ENCODE data around the gene EPHX1. TPM values are rescaled to one million over a fixed set of nuclear protein-coding genes. Genes with fewer than 3 reads are reported as not detected.
A peak's percentile ranks its signal among the peaks of the same experiment; 100 is the strongest.
"Not testable (repeated sequence)": the region's sequence is repeated elsewhere in the genome, so short reads cannot be mapped to it uniquely, and the experiment has no call there.

Gene EPHX1
- total RNA-seq, result 78.6 TPM
- polyA plus RNA-seq (ENCODE audit: insufficient read depth, low read depth, low replicate concordance), result 178 TPM
- long read RNA-seq, donor 1, transcript EPHX1-201 (9 exons, 1,660 nt), result major isoform, 12 of 18 reads
- long read RNA-seq, donor 1, partial matches to known transcripts, result 0 of 18 reads
- long read RNA-seq, donor 1, other reads (novel, unspliced or antisense), result 0 of 18 reads
- long read RNA-seq, donor 2, transcript EPHX1-203 (4 exons, 567 nt), result minor isoform, 5 of 25 reads
- long read RNA-seq, donor 2, transcript EPHX1-201 (9 exons, 1,660 nt), result major isoform, 13 of 25 reads
- long read RNA-seq, donor 2, partial matches to known transcripts, result 7 of 25 reads
- long read RNA-seq, donor 2, other reads (novel, unspliced or antisense), result 0 of 25 reads
- long read RNA-seq, donor 3, transcript EPHX1-201 (9 exons, 1,660 nt), result major isoform, 27 of 72 reads
- long read RNA-seq, donor 3, partial matches to known transcripts, result 41 of 72 reads
- long read RNA-seq, donor 3, other reads (novel, unspliced or antisense), result 0 of 72 reads
- long read RNA-seq, donor 4, transcript EPHX1-201 (9 exons, 1,660 nt), result major isoform, 14 of 29 reads
- long read RNA-seq, donor 4, partial matches to known transcripts, result 11 of 29 reads
- long read RNA-seq, donor 4, other reads (novel, unspliced or antisense), result 0 of 29 reads
- long read RNA-seq, donor 5, partial matches to known transcripts, result 0 of 1 reads
- long read RNA-seq, donor 5, other reads (novel, unspliced or antisense), result 0 of 1 reads
- long read RNA-seq, donor 6, transcript EPHX1-201 (9 exons, 1,660 nt), result major isoform, 8 of 11 reads
- long read RNA-seq, donor 6, partial matches to known transcripts, result 0 of 11 reads
- long read RNA-seq, donor 6, other reads (novel, unspliced or antisense), result 0 of 11 reads
- long read RNA-seq, donor 7, transcript EPHX1-201 (9 exons, 1,660 nt), result major isoform, 21 of 30 reads
- long read RNA-seq, donor 7, partial matches to known transcripts, result 8 of 30 reads
- long read RNA-seq, donor 7, other reads (novel, unspliced or antisense), result 1 of 30 reads
- long read RNA-seq, donor 8, transcript EPHX1-201 (9 exons, 1,660 nt), result major isoform, 7 of 17 reads
- long read RNA-seq, donor 8, partial matches to known transcripts, result 0 of 17 reads
- long read RNA-seq, donor 8, other reads (novel, unspliced or antisense), result 7 of 17 reads
- long read RNA-seq, donor 9, transcript EPHX1-203 (4 exons, 567 nt), result major isoform, 6 of 18 reads
- long read RNA-seq, donor 9, partial matches to known transcripts, result 10 of 18 reads
- long read RNA-seq, donor 9, other reads (novel, unspliced or antisense), result 0 of 18 reads
- long read RNA-seq, donor 10, transcript EPHX1-201 (9 exons, 1,660 nt), result major isoform, 16 of 28 reads
- long read RNA-seq, donor 10, partial matches to known transcripts, result 8 of 28 reads
- long read RNA-seq, donor 10, other reads (novel, unspliced or antisense), result 0 of 28 reads

GRCh38 chr1:225809842-225810578 is at the start of gene EPHX1:
EPHX1 (plus strand) TSS chr1:225810124; CDS start chr1:225828730, 18,606 bp downstream.
- intact Hi-C loops (cut with DNase I), result no loop called here
- peak; percentile 25 for TF ChIP-seq CTCF (IDR thresholded peaks at IDR 0.05; ENCODE audit: borderline replicate concordance, extremely low read depth, insufficient read depth)
- Histone ChIP-seq H3K9me3 (ENCODE audit: control insufficient read depth in 2 of 3, insufficient read depth in 1 of 3, low read length in 3 of 3) (no peaks in the 10 kb centered on the region), H3K4me3 (ENCODE audit: low read length in 3 of 3) (peak within 1 kb of the TSS; percentile 51 to 79 (median 73)), H3K27ac (ENCODE audit: low read depth in 2 of 2, low read length in 2 of 2) (peak within 1 kb of the TSS; percentile 84 to 85), H3K4me1 (ENCODE audit: control insufficient read depth in 2 of 3, insufficient read depth in 2 of 3, low read depth in 1 of 3, low read length in 3 of 3) (peaks cover 0 to 36% (median 30%) of the 10 kb centered on the region in 3 donors), H3K36me3 (ENCODE audit: control insufficient read depth in 2 of 3, insufficient read depth in 3 of 3, low read length in 3 of 3) (no peaks in the 10 kb centered on the region), H3K9ac (ENCODE audit: low read length in 3 of 3) (peak within 1 kb of the TSS; percentile 44 to 75 (median 60)), H3K27me3 (ENCODE audit: control insufficient read depth, insufficient read depth, low read length) (no peaks in the 10 kb centered on the region)
- FAIRE-seq (no peak), DNase-seq (peak; percentile 92 to 96 (median 93))

GRCh38 chr1:225760531-225760930 is 49.4 kb upstream of the EPHX1 start:
- Histone ChIP-seq H3K9ac (ENCODE audit: low read length in 3 of 3) (no peak overlapping the region), H3K4me1 (ENCODE audit: control insufficient read depth in 2 of 3, insufficient read depth in 2 of 3, low read depth in 1 of 3, low read length in 3 of 3) (peaks cover 0 to 4% (median 0%) of the 10 kb centered on the region in 3 donors), H3K27ac (ENCODE audit: low read depth in 2 of 2, low read length in 2 of 2) (no peak overlapping the region), H3K9me3 (ENCODE audit: control insufficient read depth in 2 of 3, insufficient read depth in 1 of 3, low read length in 3 of 3) (no peaks in the 10 kb centered on the region), H3K4me3 (ENCODE audit: low read length in 3 of 3) (no peak overlapping the region), H3K36me3 (ENCODE audit: control insufficient read depth in 2 of 3, insufficient read depth in 3 of 3, low read length in 3 of 3) (no peaks in the 10 kb centered on the region), H3K27me3 (ENCODE audit: control insufficient read depth, insufficient read depth, low read length) (no peaks in the 10 kb centered on the region)
- FAIRE-seq (no peak), DNase-seq (no peak)
- intact Hi-C loops (cut with DNase I), result no loop called here
- TF ChIP-seq CTCF (IDR thresholded peaks at IDR 0.05; ENCODE audit: borderline replicate concordance, extremely low read depth, insufficient read depth), result no peak

GRCh38 chr1:225761395-225761794 is 48.5 kb upstream of the EPHX1 start:
- intact Hi-C loops (cut with DNase I); H3K4me3 ChIP-seq (ENCODE audit: low read length in 3 of 3); H3K27me3 ChIP-seq (ENCODE audit: control insufficient read depth, insufficient read depth, low read length); H3K4me1 ChIP-seq (ENCODE audit: control insufficient read depth in 2 of 3, insufficient read depth in 2 of 3, low read depth in 1 of 3, low read length in 3 of 3); H3K9me3 ChIP-seq (ENCODE audit: control insufficient read depth in 2 of 3, insufficient read depth in 1 of 3, low read length in 3 of 3); DNase-seq; H3K36me3 ChIP-seq (ENCODE audit: control insufficient read depth in 2 of 3, insufficient read depth in 3 of 3, low read length in 3 of 3); H3K27ac ChIP-seq (ENCODE audit: low read depth in 2 of 2, low read length in 2 of 2); FAIRE-seq; H3K9ac ChIP-seq (ENCODE audit: low read length in 3 of 3): not testable (repeated sequence)

Data from kidney (tissue), 22 donors.